HTERT RPE-1 (cell line): ENCODE results near the gene LPP.

Source experiments
- in situ Hi-C: fragments of 300-500 bp; cut with MboI; formaldehyde crosslinking; loops from 4 replicates; pipeline ENCODE4 v1.14.3; 2020; ENCODE audit warnings: low sequenced_read_pairs

Gene LPP

DNA sequence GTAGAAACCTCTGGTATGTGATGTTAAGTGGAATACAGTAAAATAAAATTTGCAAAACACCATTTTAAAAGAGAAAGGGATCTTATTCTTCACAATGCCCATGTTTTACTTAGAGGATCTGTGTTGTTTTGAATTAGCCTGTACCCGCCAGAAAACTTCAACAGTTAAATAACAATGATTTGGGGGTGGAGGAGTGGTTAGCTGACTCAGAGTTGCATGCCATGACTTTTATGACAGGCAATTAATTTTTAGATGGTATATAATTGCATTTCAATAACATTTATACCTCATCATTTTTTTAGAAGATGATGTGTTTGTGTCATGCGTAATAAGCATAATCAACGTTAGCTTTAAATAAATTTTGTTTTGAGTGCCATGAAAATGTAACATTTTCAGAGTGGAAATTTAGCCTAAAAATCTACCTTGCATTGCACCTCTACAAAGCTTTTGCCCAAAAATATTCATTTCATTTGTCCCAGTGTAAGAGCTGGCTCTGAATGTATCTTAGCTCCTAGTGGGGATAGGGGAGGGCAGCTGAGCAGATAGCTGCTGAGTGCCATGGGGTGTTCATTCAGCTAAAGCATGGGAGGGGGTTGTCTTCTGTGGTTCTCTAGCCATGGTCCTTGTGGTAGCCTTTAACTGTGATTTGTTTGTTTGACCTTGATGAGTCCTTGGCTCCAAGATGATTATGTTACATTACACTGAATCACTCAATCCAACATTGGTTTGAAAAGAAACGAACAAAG is 379.8 kb downstream of the LPP start:
- in situ Hi-C loops = no loop called here

DNA sequence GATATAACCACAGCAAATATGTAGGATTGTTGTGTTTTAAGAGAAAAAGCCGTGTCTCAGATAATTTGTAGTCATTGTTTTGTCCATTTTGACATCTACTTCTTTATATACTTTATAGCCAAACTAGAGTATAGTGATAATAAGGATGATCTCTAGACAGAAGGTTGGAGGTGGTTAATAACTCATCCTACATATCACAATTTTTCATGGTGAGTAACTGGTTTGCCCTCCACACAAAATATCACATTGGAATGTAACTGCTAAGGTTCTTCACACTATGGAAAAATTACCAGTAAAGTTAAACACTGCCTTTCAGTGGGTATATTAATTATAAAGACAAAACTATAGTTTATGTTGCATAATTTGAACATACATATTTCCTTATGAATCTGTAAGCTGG is 380.7 kb downstream of the LPP start:
- in situ Hi-C loops = no loop called here

DNA sequence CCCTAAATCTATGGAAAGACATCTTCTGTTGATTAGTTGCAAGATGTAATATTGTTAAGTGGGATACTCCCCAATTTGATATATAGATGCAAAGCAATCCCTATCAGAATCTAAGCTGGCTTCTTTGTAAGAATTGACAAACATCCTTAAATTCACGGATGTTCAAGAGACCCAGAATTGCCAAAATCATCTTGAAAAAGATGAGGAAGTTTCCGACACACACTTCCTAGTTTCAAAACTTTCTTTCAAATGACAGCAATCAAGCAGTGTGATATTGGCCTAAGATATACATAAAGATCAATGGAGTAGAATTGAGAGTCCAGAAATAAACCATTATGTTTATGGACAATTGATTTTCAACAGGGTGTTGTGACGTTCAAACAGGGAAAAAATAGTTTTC is 383.6 kb downstream of the LPP start:
- in situ Hi-C loops = no loop called here

DNA sequence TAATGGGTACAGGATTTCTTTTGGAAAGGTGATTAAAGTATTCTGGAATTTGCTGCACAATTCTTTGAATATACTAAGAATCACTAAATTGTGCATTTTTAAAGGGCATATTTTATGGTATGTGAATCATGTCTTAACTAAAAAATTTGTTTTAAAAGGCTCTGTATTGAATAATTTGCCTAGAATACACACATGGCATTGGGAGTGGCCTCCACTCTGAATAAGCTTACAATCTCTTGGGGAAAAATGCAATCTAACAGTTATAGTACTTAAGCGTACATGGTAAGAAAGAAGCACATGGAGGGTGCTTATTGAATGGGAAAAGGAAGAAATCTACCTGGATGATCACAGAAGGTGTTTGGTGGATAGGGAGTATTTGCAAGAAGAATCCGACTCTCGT is 385.1 kb downstream of the LPP start:
- in situ Hi-C loops = no loop called here

DNA sequence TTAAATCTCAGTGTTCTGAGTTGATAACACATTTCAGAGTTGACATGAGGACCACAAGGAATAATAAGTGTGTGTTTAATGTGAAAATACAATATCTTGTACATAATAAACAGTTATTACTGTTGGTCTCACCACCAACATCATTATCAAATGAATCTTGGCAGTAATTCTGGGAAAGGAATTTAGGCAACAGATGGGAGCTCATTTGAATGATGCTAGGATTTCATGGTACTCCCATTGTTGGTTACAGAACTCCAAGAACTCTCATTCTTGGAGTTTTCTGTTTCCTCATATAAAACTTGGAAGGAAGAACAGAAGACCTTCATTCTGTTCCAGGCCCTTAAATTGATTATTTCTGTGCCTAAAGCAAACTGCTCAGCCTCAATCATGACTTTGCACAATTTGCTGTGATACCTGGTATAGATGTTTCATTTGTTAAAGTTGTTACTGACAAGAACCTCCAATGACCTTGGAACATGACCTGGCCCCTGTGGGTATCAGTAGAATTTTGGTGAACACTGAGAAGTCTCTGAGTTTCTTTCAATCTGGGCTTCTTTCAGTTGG is 385.8 kb downstream of the LPP start:
- in situ Hi-C loops = no loop called here

DNA sequence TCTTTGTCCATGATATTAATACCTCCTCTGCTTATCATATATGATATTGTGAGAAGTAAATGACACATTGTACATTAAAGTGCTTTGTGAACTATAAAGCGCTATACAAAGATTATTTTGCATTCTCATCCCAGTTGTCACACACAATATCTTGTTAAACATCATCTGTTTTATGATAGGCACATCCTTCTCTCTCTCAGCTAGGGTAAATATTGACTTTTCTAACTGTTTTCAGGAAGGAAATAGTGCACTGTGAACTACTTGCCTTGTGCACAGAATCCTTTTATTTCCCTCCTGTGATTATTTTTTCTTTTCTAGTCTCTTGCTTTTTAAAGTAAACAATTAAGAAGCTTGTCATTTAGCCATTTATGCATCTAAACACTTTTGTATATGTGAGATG is 388.2 kb downstream of the LPP start:
- in situ Hi-C loops = no loop called here

DNA sequence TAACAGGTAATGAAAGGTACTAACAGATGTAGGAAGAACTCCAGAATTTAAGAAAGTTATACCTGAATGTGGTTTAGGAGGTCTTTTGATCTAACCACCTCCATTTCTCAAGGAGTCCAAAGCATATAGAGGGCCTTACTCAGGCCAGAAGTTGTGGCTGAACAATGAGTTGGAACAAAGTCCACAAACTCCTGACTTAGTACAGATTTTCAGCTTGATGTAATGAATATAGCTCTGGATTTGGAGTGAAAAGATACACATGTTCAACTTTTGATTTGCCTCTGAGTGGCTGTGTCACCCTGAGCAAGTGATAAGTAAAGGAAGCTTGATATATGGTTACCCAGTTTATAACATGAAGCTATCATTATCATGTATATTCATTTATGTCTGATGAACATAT is 390.1 kb downstream of the LPP start:
- in situ Hi-C loops = no loop called here

DNA sequence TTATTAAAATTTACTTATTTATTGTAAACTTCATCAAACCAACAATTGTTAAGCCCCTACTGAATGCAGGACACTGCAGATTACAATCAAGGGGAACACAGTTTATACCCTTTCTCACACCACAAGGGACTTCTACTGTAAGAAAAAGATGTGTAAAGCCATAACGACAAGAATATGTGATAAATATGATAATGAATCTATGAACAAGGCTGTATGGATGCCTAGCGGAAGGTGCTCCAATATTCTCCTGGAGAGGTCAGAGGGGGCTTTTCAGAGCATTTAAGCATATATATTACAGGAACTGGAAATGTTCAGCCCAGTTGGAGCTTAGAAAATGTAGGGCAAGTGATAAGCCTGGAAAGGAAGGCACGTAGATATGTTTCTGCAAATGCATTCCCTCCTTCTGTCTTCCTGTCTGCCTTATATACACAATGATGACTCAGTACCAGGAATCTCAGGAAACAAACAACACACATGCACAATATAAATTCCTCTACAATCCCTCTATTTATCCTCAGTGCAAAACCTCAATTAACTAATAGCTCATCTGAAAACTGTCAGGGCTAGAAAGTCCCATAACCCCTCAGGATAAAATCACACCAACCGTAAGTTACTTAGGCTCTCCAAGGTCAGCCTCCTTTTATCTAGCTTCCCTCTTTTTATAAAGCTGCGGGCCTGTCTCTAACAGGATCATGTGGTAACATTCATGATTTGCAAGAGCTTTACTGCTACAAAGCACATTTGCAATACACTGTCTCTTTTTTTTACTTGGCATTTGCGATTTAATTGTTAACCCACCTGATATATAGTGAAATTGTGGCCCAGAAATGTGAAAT is 393.1 kb downstream of the LPP start:
- in situ Hi-C loops = no loop called here

DNA sequence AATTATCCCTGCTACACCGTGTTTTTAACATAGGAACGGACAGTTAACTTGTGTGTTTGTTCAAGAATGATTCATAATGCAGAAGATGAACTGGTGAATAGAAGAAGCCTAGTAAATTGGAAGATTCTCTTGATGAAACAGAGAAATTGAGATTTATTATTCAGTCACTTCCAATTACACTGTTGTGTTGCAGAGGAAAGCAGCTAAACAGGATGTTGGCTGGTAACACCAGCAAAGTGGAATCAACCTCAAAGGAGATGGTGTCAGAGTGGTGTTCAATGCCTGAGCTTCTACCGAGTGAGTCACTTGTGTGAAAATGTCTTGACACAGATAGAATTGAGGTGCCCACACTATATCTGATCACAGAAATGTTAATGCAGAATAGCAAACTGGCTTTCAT is 399.6 kb downstream of the LPP start:
- in situ Hi-C loops = no loop called here

DNA sequence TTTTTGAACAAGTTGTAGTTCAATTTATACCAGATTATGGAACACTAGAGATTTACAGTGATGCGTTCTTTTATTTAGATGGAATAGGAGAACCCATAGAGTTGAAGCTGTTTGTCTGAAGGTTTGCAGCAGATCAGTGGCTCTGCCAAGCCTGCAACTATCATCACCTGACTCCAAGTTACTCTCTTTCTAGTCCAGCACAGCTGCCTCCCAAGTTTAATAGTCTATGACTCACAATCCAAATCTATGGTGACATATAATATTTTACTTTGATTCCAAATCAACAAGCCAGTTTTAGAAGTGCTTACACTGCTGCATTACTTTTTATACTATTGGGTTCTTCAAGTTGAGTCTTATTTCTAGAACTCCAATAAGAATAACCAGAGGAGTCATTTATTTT is 400.4 kb downstream of the LPP start:
- in situ Hi-C loops = no loop called here

DNA sequence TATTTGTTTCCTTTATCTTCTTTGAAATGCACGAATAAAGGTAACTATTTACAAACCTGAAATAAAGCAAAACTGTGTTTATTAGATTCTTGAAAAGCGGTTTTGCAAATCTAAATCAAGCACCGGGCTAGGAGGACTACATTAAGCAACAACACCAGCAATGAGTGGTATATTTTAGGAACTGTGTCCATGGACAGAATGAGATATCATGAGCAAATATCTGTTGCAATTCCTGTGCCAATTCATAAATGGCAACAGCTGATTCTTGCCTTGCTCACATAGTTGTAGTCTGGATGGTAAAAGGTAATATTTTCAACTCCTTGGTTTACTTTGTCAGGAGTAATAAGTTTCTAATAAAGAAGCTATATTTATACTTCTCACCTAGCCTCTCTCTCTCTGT is 403.3 kb downstream of the LPP start:
- in situ Hi-C loops = no loop called here

DNA sequence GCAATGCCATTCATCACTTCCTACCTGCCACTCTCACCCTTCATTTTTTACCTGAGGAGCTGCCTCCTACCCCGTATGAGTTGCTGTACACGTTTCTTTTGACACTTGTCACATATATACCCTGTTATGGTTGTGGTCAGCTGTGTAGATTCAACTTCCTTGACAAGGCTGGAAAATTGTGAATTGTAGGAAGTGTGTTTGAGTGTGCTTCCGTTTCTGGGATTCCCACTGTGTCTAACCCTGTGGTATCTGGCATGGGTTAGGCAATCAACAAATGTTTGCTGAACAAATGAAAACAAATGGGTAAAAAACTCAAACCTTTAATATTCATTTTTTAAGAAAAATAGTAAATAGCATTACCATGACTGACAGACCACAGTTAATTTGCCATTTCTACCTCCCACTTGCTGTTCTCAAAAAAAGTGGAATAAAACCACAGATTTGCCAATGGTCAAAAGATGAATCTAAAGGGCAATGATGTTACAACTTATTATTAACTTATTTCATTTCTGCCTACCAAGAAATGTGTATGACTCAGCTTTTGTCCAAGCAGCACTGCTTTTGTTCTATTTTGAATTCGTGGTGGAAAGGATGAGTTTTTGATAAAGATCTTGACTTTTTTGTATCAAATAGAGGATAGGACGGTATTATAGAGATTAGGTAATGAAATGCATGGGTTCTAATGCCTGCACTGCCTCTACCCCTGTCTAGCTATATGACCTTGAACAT is 404.6 kb downstream of the LPP start:
- in situ Hi-C loops = no loop called here

DNA sequence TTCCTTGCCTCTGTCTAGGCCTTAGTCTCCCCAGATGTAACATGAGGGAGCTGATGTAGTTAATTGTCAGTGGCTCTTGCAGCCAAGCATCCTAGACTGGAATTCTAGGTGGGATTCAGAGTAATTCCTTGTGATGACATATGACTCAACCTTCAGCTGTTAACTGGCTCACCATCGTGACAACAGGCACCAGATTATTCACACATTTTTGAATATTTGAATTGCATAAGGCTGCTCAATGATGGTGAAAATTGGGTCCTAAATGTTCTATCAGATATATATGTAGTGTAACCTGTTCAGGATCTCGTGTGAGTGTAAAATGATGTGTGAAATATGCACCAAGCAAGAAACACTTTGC is 405.1 kb downstream of the LPP start:
- in situ Hi-C loops = no loop called here

DNA sequence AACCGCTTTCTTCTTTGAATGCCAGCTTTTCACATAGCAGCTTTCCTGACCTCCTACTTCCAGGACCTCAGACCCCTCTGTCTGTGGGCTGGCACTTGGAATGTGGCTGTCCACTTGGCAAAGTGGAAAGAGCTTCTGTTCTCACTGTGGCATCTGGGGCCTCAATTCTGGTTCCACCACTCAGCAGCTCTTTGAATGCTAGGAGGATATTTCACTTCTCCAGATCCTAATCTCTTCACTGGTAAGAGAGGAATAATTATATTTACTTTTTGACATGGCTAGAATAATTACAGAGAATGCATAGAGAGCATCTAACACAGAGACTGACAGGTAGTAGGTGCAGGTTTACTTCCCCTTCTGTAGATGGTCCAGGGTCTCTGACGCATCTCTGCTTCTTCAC is 405.9 kb downstream of the LPP start:
- in situ Hi-C loops = no loop called here

DNA sequence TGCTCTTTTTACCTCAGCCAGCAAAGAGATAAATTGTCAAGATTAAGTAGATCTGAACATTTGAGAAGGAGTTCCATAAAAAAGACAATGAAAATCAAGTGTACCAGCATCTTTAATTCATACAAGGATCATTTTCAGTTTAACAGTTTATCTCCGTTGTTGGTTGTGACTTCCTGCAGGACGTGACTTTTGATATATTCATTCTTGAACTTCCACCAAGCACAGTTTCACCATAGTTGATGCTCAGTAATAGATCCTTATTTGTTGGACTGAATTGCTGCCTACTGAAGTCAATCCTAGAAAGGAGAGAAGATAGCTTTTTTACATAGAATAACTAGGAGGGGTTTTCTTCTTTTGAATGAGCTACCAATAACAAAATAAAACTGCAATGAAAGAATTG is 408.2 kb downstream of the LPP start:
- in situ Hi-C loops = no loop called here

DNA sequence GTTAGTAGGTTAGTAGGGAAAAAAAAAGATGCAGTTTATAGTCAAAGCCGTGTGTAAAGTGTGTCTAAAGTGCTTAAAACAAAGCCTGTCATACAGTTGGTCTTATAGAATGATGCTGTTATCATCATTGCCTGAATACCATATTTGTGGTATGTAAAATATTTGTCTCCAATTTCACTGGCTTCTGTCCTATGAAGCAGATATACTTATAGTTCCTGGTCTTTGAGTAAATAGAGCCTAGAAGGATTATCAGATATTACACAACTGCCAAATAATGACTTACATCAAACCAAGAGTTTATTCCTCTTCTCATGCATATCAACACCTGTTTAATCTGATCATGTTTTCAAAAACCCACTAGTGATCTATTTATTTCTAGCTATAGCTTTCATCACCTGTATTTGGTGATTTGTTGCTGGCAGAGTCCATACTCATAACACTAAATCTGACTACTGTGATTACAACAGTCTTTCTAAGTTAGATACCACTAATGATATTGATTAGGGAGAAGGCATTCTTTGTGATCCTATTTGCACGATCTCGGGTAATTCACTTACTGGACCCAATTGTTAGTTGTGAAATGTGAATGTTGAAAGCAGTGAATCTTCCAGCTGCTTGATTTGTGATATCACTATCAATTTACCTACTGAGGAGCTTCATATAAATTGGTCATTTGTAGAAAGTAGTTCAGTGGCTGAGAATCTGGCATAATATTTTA is 413.7 kb downstream of the LPP start:
- in situ Hi-C loops = no loop called here

DNA sequence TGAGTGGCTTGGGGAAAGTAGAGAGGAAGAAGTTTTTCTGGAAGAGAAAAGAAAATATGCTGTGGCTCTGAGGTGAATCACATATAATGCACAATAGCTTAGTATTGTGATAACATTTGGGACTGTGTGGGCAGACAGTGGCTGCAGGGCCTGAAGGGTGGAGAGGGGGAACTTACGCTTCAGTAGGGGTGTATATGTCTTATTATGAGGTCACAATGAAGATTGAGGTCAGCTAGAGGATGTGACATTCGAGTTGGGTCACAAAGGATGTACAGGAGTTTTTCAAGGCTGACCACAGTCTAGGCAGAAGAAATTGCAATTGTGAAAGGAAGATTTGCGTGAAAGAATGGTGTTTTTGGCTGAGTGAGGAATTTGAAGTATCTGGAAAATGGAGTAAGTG is 414.8 kb downstream of the LPP start:
- in situ Hi-C loops = no loop called here

DNA sequence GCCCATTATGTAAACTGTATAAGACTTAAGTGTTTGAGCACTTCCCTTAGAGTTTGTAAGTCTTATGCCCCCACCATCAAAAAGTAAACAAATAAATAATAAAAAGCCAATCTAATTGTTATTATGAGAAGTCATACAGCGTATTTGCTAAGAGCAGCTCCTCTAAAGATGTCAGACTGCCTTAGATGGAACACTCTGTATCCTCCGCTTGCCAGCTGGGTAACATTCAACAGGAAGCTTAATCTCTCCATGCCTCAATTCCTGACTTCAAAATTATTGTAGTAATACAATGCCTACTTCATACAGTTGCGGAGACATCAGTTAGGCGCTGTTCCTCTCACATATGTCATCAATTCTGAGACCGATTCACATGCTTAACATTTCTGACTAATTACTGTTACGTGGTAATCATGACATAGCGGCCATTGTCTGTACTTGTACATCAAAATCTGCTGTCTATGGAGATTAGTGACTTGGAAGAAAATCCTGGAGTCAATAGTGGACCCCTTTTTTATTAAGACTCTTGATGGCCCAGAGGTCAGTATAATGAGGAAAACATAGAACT is 417.7 kb downstream of the LPP start:
- in situ Hi-C loops = no loop called here

DNA sequence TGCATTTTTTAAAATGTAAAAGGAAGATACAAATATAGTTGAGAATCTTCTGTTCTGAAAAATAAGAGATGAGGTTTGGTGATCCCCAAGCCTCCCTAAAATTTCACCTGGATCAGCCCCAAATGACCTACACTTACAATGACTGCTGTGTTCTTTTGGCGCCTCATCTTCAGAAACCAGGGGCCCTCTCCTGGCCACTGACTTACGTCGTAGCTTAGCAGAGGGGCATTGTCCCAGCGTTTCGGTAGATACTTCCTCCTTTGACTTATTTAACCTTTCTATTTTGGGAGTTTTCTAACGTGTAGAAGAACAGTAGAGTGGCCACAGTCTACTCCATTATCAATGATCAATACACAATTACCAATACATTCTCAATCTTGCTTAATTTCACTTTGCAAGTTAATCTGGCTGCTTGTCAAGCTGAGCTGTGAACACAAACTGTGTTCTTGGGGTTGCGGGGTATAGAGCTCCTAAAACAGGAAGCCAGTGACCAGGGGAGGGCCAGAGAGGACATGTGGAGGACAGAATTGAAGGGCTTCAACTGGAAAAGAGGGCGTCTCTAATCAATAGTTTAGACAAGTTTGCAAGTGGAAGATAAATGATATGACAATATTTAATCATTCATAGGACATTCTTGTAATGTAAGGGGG is 419.5 kb downstream of the LPP start:
- in situ Hi-C loops = no loop called here

DNA sequence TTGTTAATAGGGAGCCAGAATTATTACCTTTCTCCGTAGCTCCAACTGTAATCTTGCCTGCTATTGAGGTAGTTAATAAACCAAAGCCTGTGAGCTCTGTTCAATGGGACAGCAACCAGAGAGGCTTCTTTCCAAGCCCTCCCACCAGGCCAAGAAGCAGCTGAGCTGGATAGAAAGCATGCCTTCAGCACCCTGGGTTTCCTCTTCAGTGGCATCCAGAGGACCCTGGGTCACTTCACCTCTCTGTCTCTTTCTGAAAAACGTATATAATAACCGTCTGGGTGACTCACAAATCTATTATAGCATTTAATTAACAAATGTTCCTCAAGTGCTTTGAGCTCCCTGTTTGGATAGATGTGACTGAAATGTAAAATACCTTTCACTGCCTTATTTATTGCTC is 420.0 kb downstream of the LPP start:
- in situ Hi-C loops = no loop called here
